ENCODE measurements around the gene CLEC11A. TPM values are rescaled to one million over a fixed set of nuclear protein-coding genes. Genes with fewer than 3 reads are reported as not detected.

The CLEC11A gene
- total RNA-seq, 1 experiment from 2014 or later = 4.6 TPM

GRCh38 chr19:50703915-50704796, 19.0 kb upstream of the CLEC11A start:
- no peak for DNase-seq (ENCODE audit: low spot score)

DNA sequence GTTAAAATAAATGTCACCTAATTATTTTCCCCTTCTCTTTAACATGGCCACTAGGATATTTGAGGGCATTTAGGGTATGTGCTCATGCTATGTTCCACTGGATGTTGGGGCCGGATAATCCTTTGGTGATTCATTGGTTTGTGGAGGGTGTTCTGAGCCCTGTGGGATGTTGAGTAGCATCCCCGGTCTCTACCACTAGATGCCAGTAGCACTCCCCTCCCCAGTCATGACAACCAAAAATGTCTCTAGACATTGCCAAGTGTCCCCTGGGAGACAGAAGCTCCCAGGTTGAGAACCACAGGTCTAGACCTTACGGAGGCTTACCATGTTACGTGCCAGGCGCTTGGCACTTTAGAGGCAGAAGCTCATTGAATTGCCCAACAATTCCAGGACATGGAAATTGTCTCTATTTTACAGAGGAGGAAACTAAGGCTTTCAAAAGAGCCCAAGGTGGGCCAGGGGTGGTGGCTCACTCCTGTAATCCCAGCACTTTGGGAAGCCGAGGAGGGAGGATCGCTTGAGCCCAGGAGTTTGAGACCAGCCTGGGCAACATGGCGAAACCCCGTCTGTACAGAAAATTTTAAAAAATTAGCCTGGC, 17.6 kb upstream of the CLEC11A start:
- DNase-seq (ENCODE audit: low spot score) = peak; percentile 85

- DNase-seq (ENCODE audit: low spot score) = no peak
These were observed 16.8 kb upstream of the CLEC11A start for GRCh38 chr19:50706387-50706786.

GRCh38 chr19:50708179-50708879, 14.8 kb upstream of the CLEC11A start:
- DNase-seq (ENCODE audit: low spot score) = no peak

DNA sequence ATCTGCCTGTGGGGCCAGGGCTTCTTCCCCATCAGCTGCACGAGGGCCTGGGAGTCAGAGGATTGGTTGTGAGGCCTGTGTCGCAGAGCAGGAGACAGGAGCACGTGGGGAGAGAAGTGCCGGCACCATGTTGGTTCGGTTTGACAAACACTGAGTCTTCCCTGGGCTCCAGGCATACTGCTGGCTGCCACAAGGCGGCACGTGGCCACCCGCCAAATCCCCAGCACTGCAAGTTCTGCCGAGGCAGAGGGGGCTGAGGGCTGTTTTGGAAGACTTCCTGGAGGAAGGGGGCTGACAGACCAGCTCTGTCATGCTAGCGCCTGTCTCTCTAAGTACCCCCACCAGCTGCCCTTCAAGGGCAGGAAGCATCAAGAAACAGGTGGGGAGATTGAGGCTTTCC, 13.1 kb upstream of the CLEC11A start:
- no peak for DNase-seq (ENCODE audit: low spot score)

- DNase-seq (ENCODE audit: low spot score) = no peak
These were observed 12.6 kb upstream of the CLEC11A start for GRCh38 chr19:50710612-50711011.

DNA sequence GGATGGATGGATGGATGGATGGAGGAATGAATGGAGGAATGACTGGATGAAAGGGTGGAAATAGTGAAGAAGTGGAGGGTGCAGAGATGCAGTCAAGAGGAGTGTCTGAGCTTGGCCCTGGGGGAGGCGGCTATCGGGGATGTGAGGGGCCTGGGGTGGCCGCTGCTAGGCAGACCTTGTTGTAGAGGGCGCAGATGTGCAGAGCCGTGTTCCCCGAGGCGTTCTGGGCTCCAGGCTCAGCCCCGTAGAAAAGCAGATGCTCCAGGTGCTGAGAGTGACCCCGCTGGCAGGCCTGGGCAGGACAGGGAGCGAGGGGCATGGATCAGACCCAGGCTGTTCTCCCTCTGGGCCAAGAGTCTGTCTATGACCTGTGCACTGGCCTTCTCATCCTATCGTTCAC, 12.0 kb upstream of the CLEC11A start:
- no peak for DNase-seq (ENCODE audit: low spot score)

GRCh38 chr19:50711805-50712204, 11.4 kb upstream of the CLEC11A start:
- DNase-seq (ENCODE audit: low spot score) = no peak

DNA sequence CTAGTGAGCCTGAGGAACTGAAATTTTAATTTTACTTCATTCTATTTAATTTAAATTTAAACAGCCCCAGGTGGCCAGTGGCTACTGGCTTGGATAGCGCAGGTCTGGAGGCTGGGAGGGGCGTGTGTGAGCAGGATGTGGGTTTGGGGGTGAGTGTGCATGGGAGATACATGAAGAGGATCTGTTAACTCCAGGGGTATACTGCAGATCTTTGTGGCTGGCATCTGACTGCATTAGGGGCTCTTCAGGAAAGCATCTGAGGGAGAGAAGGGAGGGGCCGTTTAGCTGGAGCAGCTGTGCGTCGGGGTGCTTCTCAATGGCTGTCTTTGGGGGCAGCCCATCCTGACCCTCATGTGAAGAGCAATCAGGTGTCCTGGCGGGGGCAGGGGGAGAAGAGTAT, 10.3 kb upstream of the CLEC11A start:
- no peak for DNase-seq (ENCODE audit: low spot score)

GRCh38 chr19:50713556-50714236, 9.5 kb upstream of the CLEC11A start:
- no peak for DNase-seq (ENCODE audit: low spot score)

DNA sequence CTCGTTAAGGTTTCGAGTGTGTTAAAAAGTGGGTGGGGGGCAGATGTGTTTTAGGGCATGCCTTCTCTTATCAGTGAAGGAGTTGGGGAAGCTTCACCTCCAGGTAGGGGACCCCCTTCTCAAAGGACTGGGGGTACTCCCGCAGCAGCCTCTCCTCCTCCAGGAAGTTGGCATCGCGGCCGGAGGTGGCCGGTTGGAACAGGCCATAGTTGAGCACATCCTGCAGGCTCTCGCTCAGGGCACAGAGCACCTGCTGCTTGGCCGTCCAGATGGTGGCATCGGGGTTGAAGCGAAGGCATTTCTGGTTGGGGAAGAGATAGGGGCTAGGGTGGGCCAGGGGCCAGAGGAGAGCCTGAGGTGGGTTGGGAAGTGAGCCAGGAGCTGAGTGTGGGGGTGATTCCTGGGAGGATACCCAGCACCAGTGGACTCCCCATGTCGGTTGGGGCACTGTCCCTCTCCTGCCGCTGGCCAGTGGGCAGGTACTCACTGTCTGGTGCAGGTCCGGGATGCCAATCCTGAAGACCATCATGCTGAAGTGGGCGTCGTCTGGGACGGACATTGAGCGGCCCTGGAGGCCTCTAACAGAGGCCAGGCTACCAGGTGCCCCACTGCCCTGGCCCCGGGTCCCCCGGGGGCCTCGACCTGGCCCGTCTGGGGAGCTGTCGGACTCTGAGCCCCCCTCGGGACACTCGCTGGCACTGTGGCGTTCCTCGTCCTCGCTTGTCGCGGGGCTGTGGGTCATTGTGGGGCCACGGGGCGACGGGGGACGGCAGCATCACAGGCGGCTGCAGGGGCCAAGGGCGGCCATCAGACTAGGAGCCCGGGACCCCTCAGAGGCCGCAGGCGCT, 6.8 kb upstream of the CLEC11A start:
- no peak for DNase-seq (ENCODE audit: low spot score)

DNA sequence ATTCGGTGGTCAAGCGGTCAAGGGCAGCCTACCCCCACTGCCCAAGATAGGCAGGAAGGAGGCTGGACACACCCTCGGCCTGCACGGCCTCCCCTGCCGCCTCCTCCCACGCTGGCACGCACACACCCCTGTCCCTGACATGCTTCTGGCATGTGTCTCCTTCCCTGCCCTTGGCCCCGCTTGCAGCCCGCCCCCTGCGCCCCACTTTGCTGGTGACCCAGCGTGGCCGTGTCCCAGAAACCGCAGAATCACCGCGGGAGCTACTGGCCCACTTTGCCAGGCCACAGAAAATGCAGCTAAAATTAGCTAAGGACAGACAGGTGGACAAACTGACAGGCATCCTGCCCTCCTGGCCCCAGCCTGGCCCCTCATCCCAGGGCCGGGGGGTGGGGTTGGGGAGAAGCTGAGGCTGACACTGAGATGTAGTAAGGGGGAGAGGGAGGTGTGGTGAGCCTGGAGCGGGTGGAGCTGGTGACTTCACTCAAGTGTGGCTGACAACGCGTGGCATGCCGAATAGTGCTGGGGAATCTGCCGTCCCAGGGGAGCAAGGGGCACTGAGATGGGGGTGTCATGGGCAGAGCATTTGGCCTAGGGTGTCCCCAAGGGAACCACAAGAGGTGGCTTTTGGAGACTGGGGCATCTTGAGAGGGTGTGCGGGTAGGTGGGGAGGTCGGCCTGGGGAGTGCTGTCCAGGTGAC, 6.0 kb upstream of the CLEC11A start:
- DNase-seq (ENCODE audit: low spot score) = no peak

DNA sequence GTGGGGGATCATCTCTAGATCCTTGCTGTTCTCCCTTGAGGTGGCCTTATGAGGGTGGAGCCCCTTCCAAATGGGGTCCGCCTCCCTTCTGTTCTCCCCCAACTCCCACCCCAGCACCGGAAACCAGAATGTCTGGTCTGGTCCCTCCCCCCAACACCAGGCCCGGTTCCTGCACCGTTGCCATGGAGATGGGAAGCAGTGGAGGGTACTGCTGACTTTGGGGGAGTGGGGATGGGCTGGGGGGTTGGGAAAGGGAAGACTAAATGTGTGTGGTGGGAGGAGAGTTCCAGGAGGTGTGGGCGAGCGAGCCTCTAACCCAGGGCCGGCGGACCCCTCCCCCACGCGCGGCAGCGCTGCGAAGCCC, 5.3 kb upstream of the CLEC11A start:
- DNase-seq (ENCODE audit: low spot score) = no peak

- no peak for DNase-seq (ENCODE audit: low spot score)
These were observed 4.7 kb upstream of the CLEC11A start for GRCh38 chr19:50718255-50719118.

DNA sequence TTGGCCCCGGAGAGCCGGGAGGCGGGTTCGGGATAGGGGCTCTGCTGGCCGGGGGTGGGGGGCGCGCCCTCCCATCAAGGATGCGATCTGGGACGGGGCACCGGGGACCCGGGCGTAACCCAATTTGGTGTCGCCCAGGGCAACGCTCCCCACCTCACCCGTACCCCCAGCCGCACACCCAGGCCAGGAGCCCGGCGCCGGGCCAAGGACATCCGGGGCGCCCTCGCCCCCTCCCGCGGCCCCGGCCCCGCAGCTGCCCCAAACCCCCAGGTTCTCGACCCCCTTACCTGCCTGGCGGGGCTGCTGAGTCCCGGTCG, 4.1 kb upstream of the CLEC11A start:
- DNase-seq (ENCODE audit: low spot score) = no peak

- DNase-seq (ENCODE audit: low spot score) = no peak
These were observed 3.6 kb upstream of the CLEC11A start, which contains the start of gene SHANK1 for GRCh38 chr19:50719566-50719965. SHANK1 (minus strand) TSS chr19:50719802; CDS start chr19:50716919, 2,883 bp downstream.

DNA sequence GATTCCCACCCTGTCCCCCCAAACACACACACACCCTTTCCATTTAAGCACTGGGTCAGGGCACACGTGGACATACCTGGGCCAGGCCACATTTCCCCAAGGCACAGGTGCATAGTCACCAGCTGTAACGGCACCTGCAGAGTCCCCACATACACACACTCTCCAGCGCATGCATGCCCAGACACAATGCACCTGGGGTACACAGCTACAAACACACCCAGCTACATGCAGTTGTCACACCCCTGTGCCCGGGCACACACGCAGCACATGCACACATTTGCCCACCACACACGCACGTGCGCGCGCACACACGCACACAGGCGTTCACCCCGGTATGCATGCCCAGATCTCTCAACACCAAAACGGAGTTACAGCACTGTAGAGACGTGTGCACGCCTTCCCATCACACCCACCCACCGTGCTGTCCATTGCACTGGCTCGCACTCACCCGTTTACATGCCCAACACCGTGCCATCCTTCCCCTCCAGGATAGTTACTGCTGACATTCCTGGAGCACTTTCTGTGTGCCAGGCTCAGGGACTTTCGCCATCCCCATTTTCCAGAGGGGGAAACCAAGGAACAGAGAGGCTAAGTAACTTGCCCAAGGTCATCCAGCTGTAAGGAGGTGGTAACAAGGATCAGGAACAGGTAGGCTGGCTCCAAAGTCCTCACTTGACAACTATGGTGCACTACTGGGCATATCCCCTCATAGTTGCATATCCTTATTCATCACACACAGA, 2.8 kb upstream of the CLEC11A start:
- no peak for DNase-seq (ENCODE audit: low spot score)

DNA sequence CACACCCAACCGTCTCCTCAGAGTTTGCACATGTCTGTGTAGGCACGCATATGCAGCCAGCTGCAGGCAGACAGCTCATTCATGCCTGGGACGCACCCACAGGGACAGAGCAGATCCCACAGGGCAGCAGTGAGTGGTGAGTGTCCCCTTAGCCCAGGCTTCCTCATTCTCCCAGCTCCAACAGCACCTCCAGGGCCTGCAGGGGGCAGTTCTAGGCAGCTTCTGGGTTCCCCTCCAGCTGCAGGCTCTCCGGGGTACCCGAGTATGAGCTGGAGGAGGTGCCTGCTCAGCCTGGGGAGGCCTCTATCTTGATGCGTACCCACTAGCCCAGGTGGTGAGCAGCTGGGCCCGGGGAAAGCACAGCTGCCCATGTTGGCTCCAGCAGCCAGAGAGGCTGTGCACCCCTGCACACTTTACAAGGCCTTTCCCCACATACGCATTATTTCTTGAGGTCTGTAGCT, 2.2 kb upstream of the CLEC11A start:
- DNase-seq (ENCODE audit: low spot score) = peak; percentile 42

Data from H4 (cell line).